ENCODE results near the gene MAGEA2B.
"Not testable (repeated sequence)": the region's sequence is repeated elsewhere in the genome, so short reads cannot be mapped to it uniquely, and the experiment has no call there.

MAGEA2B gene

DNA sequence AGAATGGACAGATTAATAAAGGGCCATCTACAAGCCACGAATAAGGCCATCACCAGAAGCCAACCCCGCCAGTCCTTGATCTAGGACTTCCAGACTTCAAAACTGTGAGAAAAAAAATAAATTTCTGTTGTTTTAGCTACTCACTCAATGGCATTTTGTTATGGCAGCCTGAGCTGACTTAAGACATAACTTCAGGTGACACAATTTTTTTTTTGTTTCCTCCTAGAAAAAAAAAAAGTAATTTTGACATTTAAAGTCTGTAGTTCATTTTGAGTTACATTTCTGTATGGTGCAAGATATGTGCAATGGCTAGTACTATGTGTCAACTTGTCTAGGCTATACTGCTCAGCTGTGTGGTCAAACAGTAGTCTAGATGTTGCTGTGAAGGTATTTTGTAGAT lies 44.5 kb downstream of the MAGEA2B start, which contains the start of gene CSAG3:
Gene CSAG3 (plus strand): TSS at position 301 of the 400 bp plus-strand sequence.
- DNase-seq (ENCODE audit: low read depth in 3 of 3) = not testable (repeated sequence)

DNA sequence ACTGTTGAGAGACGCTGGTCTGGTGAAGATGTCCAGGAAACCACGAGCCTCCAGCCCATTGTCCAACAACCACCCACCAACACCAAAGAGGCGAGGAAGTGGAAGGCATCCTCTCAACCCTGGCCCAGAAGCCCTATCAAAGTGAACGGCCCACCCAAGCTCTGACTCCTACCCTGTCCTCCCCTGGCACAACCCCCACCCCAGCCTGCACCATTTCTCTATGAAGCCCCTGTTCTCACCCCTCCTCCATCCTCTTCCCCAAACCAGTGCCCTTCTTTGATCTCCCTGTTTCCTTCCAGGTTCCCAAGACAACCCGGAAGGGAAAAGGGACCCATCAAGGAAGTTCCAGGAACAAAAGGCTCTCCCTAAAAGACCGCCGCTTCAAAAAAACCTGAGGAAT lies 45.1 kb downstream of the MAGEA2B start:
- not testable (repeated sequence) for DNase-seq (ENCODE audit: low read depth in 3 of 3)

DNA sequence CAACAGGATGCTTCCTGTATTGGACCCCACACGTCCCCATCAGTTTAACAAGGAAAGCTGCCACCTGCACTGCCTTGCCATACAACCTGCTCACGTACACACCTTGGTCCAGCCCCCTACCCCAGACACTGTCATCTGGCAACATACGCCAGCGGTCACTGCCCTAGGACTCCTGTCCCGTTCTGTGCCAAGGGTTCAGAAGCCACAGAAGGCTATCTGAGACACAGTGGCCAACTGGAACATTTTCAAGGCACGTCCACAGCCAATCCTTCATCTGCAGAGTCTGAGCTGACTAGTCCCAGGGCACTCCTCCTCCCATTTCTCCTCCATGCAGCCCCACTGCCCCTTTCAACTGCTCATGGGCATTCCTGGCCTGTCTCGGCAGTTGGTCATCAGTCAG lies 47.2 kb downstream of the MAGEA2B start:
- not testable (repeated sequence) for DNase-seq (ENCODE audit: low read depth in 3 of 3)

DNA sequence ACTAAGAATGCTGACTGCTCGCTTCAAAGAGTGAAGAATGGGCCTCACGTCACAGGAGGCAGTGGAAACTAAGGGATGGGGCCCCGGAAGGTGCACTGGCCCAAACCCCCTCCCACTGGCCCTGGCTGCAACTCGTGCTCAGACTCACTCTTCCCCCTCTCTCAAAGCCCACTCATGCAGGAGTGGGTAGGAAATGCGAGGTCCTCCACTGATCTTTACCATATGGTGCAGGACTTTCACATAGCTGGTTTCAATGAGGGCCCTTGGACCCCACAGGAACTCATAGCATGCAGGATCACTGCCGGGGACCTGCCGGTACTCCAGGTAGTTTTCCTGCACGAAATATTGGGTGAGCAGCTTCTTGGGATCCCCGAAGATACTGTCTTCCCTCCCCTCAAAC lies 52.1 kb downstream of the MAGEA2B start:
- not testable (repeated sequence) for DNase-seq (ENCODE audit: low read depth in 3 of 3)

Measured in stimulated activated CD4-positive, alpha-beta T cell treated with anti-CD3 and anti-CD28 coated beads, TNF-alpha, amount 100 ng/mL, for 48 hours (primary cell).